Activated CD4-positive, alpha-beta T cell treated with anti-CD3 and anti-CD28 coated beads for 1 hour (primary cell): ENCODE data around the gene TMEM31.

Experiments
- DNase-seq: peaks from one replicate; pipeline ENCODE4 v3.0.0-alpha.2; 2020

The TMEM31 gene

GRCh38 chrX:103710609-103711008 is at the start of gene TMEM31:
TMEM31 (plus strand) TSS chrX:103710909; CDS start chrX:103712259, 1,350 bp downstream.
- DNase-seq: no peak

- no peak for DNase-seq
Measured at GRCh38 chrX:103663981-103664762, 46.5 kb upstream of the TMEM31 start.

- DNase-seq: no peak
Measured at GRCh38 chrX:103666202-103667107, 44.3 kb upstream of the TMEM31 start.

GRCh38 chrX:103669745-103670144 is 41.0 kb upstream of the TMEM31 start:
- no peak for DNase-seq

GRCh38 chrX:103674531-103675454 is 35.9 kb upstream of the TMEM31 start:
- no peak for DNase-seq

DNA sequence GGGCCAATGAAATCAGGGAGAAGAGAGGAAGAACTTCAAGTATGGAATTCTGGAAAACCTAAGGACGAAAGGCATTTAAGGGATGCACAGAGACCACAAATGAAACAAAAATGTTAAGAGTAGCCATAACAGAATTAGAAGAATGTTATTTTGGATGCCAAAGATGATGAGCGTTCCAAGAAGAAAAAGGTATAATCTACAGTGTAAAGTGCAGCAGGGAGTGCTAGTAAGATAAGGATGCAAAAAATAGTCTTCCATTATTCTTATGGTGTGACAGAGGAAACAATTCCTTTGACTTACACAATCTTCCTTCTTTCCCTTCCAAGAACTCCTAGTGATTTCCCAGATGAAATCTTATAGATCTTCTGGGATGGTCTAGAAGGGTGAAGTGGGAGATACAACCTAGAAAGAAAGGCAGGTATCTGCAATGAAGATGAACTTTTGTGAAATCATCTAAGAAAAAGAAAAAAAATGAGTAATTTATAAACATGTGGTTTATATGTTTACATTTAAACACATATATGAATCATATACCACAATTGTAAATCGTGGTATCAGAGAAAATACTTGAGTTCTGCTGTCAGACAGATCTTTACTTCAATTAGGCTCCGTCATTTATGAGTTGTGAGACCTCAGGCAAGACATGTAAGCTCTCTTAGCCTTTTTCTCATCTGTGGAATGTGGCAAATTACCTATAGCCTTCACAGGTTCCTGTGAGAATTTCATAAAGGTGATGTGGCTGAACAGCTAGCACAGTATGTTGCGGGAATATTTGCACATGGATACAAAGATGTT is 32.3 kb upstream of the TMEM31 start:
- DNase-seq: no peak

- no peak for DNase-seq
Measured at GRCh38 chrX:103681443-103681842, 29.3 kb upstream of the TMEM31 start.

- DNase-seq: no peak
Measured at GRCh38 chrX:103685396-103685795, 25.3 kb upstream of the TMEM31 start.

- DNase-seq: peak; percentile 77
Measured at GRCh38 chrX:103686199-103687072, 24.3 kb upstream of the TMEM31 start, which contains the start of gene MORF4L2. MORF4L2 (minus strand) TSS chrX:103686699; CDS start chrX:103677027, 9,672 bp downstream.

DNA sequence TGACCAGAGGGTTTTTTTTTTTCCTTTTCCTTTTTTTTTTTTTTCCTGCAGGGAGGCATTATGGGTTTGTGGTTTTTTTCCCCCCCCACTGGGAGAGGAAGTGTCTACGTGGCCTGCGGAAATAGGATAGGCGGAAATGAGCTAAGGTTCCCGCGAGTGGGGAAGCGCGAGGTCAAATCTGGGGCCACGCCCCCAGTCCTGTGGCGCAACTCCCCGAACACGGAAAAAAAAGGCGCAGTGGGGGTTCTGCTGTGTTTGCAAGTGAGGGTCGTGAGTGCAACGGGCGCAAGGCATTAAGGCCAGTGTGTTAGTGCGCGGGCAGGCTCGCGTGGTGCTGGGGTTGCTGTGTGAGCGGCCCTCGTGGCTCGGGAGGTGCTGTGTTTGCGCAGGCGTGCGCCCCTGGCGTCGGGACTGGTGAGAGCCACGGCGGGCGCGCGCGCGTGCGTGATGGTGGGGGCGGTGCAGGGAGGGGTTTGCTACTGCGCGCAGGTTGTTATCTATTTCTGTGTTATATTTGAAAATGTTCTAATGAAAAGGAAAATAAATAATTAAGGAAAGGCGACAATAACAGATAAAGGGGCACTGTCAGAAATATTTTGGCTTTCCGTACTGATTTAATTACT is 23.5 kb upstream of the TMEM31 start:
- peak; percentile 80 for DNase-seq

GRCh38 chrX:103687696-103688201 is 23.0 kb upstream of the TMEM31 start:
- peak; percentile 20 for DNase-seq

DNA sequence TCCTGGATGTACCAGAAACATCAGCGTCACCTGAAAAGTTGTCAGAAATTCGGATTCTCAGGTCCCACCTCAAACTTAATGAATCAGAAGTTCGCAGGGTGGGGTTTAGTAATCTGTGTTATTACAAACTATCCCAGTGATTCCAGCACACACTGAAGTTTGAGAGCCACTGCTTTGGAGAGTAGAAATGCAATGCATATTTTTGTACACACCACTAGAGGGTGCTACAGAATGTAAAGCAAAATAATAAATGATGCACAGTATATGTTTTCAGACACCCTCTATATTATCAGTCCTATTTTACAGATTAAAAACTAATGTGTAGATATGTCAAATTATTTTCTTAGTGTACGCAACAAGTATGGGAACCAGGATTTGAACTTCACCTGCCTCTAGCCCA is 21.8 kb upstream of the TMEM31 start:
- no peak for DNase-seq

DNA sequence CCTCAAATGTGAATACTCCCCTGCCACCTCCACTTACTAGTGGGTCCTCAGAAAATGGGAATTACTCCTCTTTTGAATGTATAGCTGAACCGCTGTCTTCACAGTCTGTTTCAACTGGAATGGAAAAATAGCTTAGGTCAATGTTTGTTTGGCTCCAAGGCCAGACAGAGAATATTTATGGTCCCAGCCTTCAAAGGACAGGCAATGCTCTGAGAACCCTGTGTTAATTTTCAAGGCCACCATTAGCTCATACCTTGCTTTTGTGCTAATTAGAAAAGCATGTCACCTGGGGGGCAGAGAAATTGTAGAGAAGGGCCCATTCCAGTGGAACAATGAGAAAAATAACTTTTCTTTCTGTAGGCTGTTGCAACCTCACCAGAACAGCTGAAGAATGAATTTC is 19.6 kb upstream of the TMEM31 start:
- DNase-seq: no peak

DNA sequence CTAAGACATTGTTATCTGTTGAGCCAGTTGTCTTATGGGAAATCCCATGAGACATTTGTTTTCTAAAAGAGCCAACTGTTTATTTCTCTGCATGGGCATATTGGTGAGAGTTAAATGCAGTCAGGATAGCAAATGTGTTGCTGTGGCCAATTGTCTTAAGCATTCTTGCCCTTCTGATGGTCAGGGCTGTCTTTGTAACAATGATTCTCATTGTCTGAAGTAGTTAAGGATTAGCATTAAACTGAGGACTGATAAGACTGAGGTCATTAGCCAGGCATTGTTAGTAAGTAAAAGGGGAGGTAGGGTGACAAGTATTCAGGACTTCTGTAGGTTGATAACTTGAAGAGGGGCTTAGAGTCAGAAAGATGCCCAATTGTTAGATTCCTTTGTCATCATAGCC is 13.0 kb upstream of the TMEM31 start:
- no peak for DNase-seq

GRCh38 chrX:103699243-103699642 is 11.5 kb upstream of the TMEM31 start:
- no peak for DNase-seq

GRCh38 chrX:103704863-103705262 is 5.8 kb upstream of the TMEM31 start:
- no peak for DNase-seq

DNA sequence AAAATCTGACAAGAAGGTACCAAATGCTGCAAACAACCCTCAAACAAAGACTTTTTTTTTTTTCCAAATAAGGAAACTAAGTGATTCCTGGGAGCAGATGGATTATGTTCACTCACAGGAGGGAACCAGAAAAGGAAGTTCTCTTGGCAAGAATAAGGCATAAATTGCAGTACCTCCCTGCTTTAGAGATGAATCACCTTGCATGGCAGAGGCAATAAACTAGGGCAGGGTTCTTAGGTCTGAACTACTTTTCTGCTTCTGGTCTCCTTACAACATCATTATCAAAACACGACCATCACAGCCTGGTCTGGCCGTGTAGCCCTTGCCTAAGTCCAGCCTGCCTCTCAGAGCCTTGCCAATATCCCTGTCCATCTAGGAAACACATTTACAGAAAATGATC is 6.3 kb downstream of the TMEM31 start:
- DNase-seq: no peak

GRCh38 chrX:103718120-103718519 is 7.4 kb downstream of the TMEM31 start:
- DNase-seq: no peak

GRCh38 chrX:103722505-103722904 is 11.8 kb downstream of the TMEM31 start:
- no peak for DNase-seq

DNA sequence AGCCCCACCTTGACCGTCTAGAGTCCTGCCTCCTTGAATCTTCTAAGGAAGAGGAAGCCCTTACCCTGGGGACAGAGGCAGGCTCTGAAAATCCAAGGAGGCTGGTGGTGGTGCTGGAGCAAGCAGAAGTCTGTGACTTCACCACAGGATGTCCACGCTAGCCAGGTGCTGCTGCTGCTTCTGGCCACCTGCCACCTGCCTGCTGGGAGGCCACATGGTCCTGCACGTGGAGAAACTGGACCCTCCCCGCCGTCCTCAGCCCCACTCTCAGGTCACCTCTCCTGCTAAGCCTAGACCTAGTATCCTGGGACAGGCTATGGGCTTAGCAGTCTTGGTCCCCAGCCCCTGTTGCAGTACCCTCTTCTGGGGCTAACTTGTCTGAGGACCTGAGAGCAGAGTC is 15.8 kb downstream of the TMEM31 start:
- DNase-seq: no peak
